GM20431 (cell line): ENCODE data around the gene SELENOO.

Source experiments
- in situ Hi-C: fragments of 300-500 bp; cut with MseI, MboI; formaldehyde crosslinking; loops from one replicate; pipeline ENCODE4 v1.15.0; 2020; ENCODE audit warnings: low sequenced_read_pairs; ENCODE audit not compliant: unreplicated experiment

The SELENOO gene

GRCh38 chr22:50183141-50183971 is 17.5 kb upstream of the SELENOO start:
- in situ Hi-C loops = no loop called here

GRCh38 chr22:50184004-50184901 is 16.6 kb upstream of the SELENOO start:
- in situ Hi-C loops = no loop called here

- in situ Hi-C loops = no loop called here
Observed at GRCh38 chr22:50184902-50185374, 15.9 kb upstream of the SELENOO start.

- in situ Hi-C loops = no loop called here
Observed at GRCh38 chr22:50185375-50186087, 15.3 kb upstream of the SELENOO start, which contains the start of gene TRABD. Gene TRABD (plus strand): TSS chr22:50185913. CDS start chr22:50193061, 7,148 bp downstream.

GRCh38 chr22:50186181-50186714 is 14.6 kb upstream of the SELENOO start:
- in situ Hi-C loops = no loop called here

GRCh38 chr22:50186761-50187523 is 13.9 kb upstream of the SELENOO start:
- in situ Hi-C loops = no loop called here

GRCh38 chr22:50188356-50188755 is 12.5 kb upstream of the SELENOO start:
- in situ Hi-C loops = no loop called here

- in situ Hi-C loops = no loop called here
Observed at GRCh38 chr22:50189184-50189848, 11.5 kb upstream of the SELENOO start.

GRCh38 chr22:50189849-50190181 is 11.0 kb upstream of the SELENOO start:
- in situ Hi-C loops = no loop called here

GRCh38 chr22:50190182-50190940 is 10.4 kb upstream of the SELENOO start:
- in situ Hi-C loops = no loop called here

GRCh38 chr22:50190941-50191741 is 9.7 kb upstream of the SELENOO start:
- in situ Hi-C loops = no loop called here

GRCh38 chr22:50192436-50193204 is 8.2 kb upstream of the SELENOO start:
- in situ Hi-C loops = no loop called here

GRCh38 chr22:50193621-50194020 is 7.2 kb upstream of the SELENOO start:
- in situ Hi-C loops = no loop called here

- in situ Hi-C loops = no loop called here
Observed at GRCh38 chr22:50194037-50194805, 6.6 kb upstream of the SELENOO start.

GRCh38 chr22:50196256-50196655 is 4.6 kb upstream of the SELENOO start:
- in situ Hi-C loops = no loop called here
